NB4 (cell line): ENCODE results near the gene PFN2.

Source experiments
- POLR2A ChIP-seq: IDR thresholded peaks from 2 replicates; pipeline ENCODE4 v1.6.1; 2011; ENCODE audit warnings: mild to moderate bottlenecking; ENCODE audit not compliant: insufficient read length; ENCODE audit errors: extremely low read depth
- TF ChIP-seq, protein P1 (sequence below): IDR thresholded peaks from one replicate; pipeline ENCODE4 v1.5.1; 2012; ENCODE audit warnings: low read depth, low read length

DNA sequence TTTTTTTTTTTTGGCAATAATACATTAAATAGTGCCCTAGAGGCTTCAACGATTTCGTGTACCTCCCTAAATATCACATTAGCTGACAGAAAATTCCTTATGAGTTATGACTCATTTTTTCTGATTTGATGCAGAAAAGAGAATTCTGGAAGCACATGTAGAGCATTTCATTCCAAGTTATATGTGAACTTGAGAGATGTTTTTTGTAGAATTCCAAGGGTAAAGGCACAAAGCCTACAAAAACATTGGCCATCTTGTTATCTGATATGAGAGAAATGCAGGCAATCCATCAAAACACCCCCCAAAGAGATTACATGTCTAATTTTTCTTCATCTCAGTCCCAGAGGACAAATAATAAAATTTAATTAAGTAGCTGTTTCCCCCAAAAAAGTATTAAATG, 6.7 kb upstream of the PFN2 start:
- no peak for TF ChIP-seq POLR2A
- TF ChIP-seq, protein P1, sequence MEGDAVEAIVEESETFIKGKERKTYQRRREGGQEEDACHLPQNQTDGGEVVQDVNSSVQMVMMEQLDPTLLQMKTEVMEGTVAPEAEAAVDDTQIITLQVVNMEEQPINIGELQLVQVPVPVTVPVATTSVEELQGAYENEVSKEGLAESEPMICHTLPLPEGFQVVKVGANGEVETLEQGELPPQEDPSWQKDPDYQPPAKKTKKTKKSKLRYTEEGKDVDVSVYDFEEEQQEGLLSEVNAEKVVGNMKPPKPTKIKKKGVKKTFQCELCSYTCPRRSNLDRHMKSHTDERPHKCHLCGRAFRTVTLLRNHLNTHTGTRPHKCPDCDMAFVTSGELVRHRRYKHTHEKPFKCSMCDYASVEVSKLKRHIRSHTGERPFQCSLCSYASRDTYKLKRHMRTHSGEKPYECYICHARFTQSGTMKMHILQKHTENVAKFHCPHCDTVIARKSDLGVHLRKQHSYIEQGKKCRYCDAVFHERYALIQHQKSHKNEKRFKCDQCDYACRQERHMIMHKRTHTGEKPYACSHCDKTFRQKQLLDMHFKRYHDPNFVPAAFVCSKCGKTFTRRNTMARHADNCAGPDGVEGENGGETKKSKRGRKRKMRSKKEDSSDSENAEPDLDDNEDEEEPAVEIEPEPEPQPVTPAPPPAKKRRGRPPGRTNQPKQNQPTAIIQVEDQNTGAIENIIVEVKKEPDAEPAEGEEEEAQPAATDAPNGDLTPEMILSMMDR: no peak
